Measurements from ENCODE around the gene GUCY1B1. TPM values are rescaled to one million over a fixed set of nuclear protein-coding genes. Genes with fewer than 3 reads are reported as not detected.

Gene GUCY1B1
- total RNA-seq, 4 donors from 2014 or later = 1.4 to 7.4 (median 3.6) TPM

DNA sequence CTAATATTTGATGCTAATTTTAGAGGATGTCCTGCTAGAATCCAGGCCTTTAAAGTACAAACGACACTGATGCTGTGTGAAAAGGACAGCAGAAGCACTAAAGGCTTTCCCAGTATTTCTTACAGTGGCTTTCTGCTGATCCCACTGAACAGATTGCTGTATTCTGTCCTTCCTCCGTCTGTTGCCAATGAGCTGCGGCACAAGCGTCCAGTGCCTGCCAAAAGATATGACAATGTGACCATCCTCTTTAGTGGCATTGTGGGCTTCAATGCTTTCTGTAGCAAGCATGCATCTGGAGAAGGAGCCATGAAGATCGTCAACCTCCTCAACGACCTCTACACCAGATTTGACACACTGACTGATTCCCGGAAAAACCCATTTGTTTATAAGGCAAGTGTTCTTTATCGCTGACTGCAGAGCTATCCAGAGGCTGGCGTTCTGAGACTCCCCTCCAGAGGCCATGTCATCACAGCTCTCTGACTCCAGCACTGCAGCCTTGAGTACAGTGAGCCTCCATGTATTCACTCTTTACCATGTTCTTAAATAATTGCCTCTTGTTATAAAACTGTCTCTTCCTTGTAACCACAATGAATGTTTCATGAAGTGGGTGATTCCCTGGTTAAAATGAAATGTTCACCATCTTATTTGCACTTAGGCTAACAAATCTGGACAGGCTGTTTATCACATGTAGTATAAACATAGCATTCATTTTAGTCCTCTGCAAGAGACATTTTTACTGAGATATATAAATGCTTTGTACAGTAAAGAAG lies 43.6 kb downstream of the GUCY1B1 start:
- Histone ChIP-seq H3K4me1 (no peaks in the 10 kb centered on the region), H3K36me3 (no peaks in the 10 kb centered on the region), H3K27me3 (no peaks in the 10 kb centered on the region), H3K9me3 (no peaks in the 10 kb centered on the region), H3K4me3 (no peak overlapping the region), H3K27ac (peak overlapping the region in 2 of 4 donors; percentile 2 to 45)
- DNase-seq = no peak
- intact Hi-C loops (cut with DNase I) = no loop called here
- WGBS, 2 donors = 74 to 76% methylated on average over 9 of the region's 9 CpGs
- no peak for TF ChIP-seq POLR2A (IDR thresholded peaks at IDR 0.05)
- TF ChIP-seq, protein P1, sequence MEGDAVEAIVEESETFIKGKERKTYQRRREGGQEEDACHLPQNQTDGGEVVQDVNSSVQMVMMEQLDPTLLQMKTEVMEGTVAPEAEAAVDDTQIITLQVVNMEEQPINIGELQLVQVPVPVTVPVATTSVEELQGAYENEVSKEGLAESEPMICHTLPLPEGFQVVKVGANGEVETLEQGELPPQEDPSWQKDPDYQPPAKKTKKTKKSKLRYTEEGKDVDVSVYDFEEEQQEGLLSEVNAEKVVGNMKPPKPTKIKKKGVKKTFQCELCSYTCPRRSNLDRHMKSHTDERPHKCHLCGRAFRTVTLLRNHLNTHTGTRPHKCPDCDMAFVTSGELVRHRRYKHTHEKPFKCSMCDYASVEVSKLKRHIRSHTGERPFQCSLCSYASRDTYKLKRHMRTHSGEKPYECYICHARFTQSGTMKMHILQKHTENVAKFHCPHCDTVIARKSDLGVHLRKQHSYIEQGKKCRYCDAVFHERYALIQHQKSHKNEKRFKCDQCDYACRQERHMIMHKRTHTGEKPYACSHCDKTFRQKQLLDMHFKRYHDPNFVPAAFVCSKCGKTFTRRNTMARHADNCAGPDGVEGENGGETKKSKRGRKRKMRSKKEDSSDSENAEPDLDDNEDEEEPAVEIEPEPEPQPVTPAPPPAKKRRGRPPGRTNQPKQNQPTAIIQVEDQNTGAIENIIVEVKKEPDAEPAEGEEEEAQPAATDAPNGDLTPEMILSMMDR (IDR thresholded peaks at IDR 0.05) = no peak

DNA sequence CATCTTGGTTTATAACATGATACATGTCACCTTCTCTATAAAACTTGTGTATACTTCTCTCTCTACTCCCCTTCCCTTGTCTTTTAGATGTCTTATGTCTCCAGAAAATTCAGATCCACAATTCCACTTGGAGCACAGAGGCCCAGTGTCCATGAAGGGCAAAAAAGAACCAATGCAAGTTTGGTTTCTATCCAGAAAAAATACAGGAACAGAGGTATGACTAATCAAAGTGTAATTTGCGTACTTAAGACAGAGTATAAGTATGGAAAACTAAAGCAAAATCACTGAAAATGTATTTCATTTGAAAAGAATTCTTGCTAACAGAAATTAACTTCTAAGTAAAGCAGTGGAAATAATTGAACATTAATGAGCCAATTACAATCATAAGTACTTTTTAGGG lies 46.2 kb downstream of the GUCY1B1 start:
- no peak for DNase-seq
- intact Hi-C loops (cut with DNase I) = loop anchor here (5.0 kb wide), 1 partner anchor 147 kb away; the partner anchor contains the start of gene CTSO
- Histone ChIP-seq H3K36me3 (no peaks in the 10 kb centered on the region), H3K27ac (no peak overlapping the region), H3K4me1 (no peaks in the 10 kb centered on the region), H3K27me3 (no peaks in the 10 kb centered on the region), H3K4me3 (no peak overlapping the region), H3K9me3 (no peaks in the 10 kb centered on the region)
- no peak for TF ChIP-seq POLR2A (IDR thresholded peaks at IDR 0.05)
- TF ChIP-seq, protein P1 (IDR thresholded peaks at IDR 0.05) = no peak
- 84 to 86% methylated on average over 1 of the region's 1 CpG for WGBS, 2 donors

DNA sequence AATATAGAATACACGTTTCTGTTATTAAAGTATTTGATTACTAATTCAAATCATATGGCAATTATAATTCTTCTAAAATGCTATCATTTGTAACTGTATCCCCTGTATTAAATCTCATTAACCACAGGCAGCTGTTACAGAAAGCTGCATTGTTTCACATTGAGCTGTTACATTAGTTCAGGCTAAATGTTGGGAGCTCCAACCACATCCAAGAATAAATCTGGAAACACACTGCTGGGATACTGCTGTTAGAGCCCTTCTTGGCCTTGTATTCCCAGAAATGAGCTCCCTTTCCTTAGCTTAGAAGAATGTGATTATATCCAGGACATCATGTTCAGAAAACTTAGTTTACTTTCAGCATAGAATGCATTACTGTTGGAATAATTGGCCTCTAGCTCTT lies 48.2 kb downstream of the GUCY1B1 start:
- peak overlapping the region in 1 of 4 donors; percentile 23 for H3K27ac ChIP-seq
- intact Hi-C loops (cut with DNase I) = loop anchor here (5.0 kb wide), 1 partner anchor 145 kb away; the partner anchor contains the start of gene CTSO
- TF ChIP-seq POLR2A (IDR thresholded peaks at IDR 0.05) = no peak
- TF ChIP-seq, protein P1 (IDR thresholded peaks at IDR 0.05) = no peak
- no peaks in the 10 kb centered on the region for H3K27me3 ChIP-seq
- no peak for DNase-seq
- no peaks in the 10 kb centered on the region for H3K36me3 ChIP-seq
- no peaks in the 10 kb centered on the region for H3K4me1 ChIP-seq
- no peaks in the 10 kb centered on the region for H3K9me3 ChIP-seq
- 45 to 64% methylated on average over 1 of the region's 1 CpG for whole genome bisulfite sequencing, 2 donors
- H3K4me3 ChIP-seq = no peak overlapping the region

DNA sequence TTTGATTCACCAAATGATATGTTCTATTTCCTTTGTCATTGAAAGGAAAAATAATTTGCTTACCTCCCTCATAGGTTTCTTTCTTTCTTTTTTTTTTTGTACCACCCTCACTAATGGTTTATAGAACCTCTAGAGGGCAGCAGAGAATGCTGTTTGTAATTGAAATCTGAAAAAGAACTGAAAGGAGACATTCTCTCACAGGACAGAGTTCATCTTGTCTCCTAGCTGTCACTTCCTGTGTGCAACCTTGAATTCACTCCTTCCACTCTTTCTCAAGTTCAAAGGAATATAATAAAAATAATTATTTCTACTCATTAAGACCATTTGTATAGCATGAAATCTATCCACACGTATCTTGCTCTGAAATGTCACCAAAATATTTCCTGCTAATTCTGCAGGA lies 51.0 kb downstream of the GUCY1B1 start:
- TF ChIP-seq POLR2A (IDR thresholded peaks at IDR 0.05) = no peak
- TF ChIP-seq, protein P1 (IDR thresholded peaks at IDR 0.05) = peak; percentile 23 to 62 (median 50)
- H3K9me3 ChIP-seq = no peaks in the 10 kb centered on the region
- intact Hi-C loops (cut with DNase I) = loop anchor here (5.0 kb wide), 1 partner anchor 142 kb away; the partner anchor contains the start of gene CTSO
- H3K36me3 ChIP-seq = no peaks in the 10 kb centered on the region
- WGBS, 2 donors = 76 to 82% methylated on average over 1 of the region's 1 CpG
- no peaks in the 10 kb centered on the region for H3K27me3 ChIP-seq
- no peaks in the 10 kb centered on the region for H3K4me1 ChIP-seq
- DNase-seq = no peak
- no peak overlapping the region for H3K27ac ChIP-seq
- no peak overlapping the region for H3K4me3 ChIP-seq

DNA sequence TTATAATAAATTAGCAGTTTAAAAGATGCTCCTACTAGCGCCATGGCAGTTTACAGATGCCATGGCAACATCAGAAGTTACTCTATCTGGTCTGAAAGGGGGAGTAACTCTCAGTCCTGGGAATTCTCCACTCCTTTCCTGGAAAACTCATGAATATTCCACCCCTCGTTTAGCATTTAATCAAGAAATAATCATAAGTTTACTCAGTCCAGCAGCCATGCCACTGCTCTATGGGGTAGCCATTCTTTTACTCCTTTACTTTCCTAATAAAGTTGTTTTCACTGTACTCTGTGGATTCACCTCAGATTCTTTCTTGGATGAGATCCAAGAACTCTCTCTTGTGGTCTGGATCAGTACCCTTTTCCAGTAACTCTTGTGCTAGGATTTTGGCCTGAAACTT lies 52.3 kb downstream of the GUCY1B1 start:
- Histone ChIP-seq H3K36me3 (no peaks in the 10 kb centered on the region), H3K9me3 (no peaks in the 10 kb centered on the region), H3K27me3 (peaks cover 0 to 5% (median 0%) of the 10 kb centered on the region in 4 donors), H3K4me3 (no peak overlapping the region), H3K4me1 (no peaks in the 10 kb centered on the region), H3K27ac (no peak overlapping the region)
- WGBS, 2 donors = 64 to 82% methylated on average over 2 of the region's 2 CpGs
- intact Hi-C loops (cut with DNase I) = no loop called here
- TF ChIP-seq, protein P1 (IDR thresholded peaks at IDR 0.05) = no peak
- no peak for TF ChIP-seq POLR2A (IDR thresholded peaks at IDR 0.05)
- no peak for DNase-seq

Data from esophagus squamous epithelium (tissue), 5 donors.